Endothelial cell of umbilical vein (primary cell): ENCODE data around the gene ZNF138.

Experiments used
- EZH2 ChIP-seq: IDR thresholded peaks from 2 replicates; pipeline ENCODE4 v1.6.1; 2012; ENCODE audit warnings: borderline replicate concordance, low read depth, mild to moderate bottlenecking, moderate library complexity, low read length, inconsistent platforms; ENCODE audit not compliant: severe bottlenecking
- FOS ChIP-seq: IDR thresholded peaks from 2 replicates; pipeline ENCODE4 v1.6.1; 2011; ENCODE audit warnings: mild to moderate bottlenecking, low read length, moderate library complexity, borderline replicate concordance; ENCODE audit not compliant: insufficient read depth
- MAX ChIP-seq: IDR thresholded peaks from 2 replicates; pipeline ENCODE4 v1.6.1; 2011; ENCODE audit not compliant: insufficient read depth, insufficient read length
- POLR2A ChIP-seq: IDR thresholded peaks from 2 replicates; pipeline ENCODE4 v1.6.1; 2012; ENCODE audit warnings: low read depth, mild to moderate bottlenecking, control low read depth, low read length
- POLR2AphosphoS5 ChIP-seq: IDR thresholded peaks from 2 replicates; pipeline ENCODE4 v1.6.1; 2012; ENCODE audit warnings: low read depth, mild to moderate bottlenecking, control low read depth, low read length, moderate library complexity; ENCODE audit not compliant: insufficient read depth
- TF ChIP-seq, protein P1 (sequence below), 2 donors: IDR thresholded peaks; 1 replicate in 1 of 2; 2 replicates in 1 of 2; pipeline ENCODE4 v1.5.1; 2011; ENCODE audit warnings: low read length in 2 of 2, mild to moderate bottlenecking in 2 of 2, moderate library complexity in 2 of 2, control low read depth in 1 of 2, inconsistent platforms in 1 of 2, low read depth in 1 of 2; ENCODE audit not compliant: insufficient read depth in 1 of 2; ENCODE audit errors: extremely low read depth in 1 of 2

GRCh38 chr7:64869121-64869725 lies 75.0 kb downstream of the ZNF138 start:
- no peak for TF ChIP-seq MAX
- no peak for TF ChIP-seq EZH2
- TF ChIP-seq, protein P1, sequence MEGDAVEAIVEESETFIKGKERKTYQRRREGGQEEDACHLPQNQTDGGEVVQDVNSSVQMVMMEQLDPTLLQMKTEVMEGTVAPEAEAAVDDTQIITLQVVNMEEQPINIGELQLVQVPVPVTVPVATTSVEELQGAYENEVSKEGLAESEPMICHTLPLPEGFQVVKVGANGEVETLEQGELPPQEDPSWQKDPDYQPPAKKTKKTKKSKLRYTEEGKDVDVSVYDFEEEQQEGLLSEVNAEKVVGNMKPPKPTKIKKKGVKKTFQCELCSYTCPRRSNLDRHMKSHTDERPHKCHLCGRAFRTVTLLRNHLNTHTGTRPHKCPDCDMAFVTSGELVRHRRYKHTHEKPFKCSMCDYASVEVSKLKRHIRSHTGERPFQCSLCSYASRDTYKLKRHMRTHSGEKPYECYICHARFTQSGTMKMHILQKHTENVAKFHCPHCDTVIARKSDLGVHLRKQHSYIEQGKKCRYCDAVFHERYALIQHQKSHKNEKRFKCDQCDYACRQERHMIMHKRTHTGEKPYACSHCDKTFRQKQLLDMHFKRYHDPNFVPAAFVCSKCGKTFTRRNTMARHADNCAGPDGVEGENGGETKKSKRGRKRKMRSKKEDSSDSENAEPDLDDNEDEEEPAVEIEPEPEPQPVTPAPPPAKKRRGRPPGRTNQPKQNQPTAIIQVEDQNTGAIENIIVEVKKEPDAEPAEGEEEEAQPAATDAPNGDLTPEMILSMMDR (IDR thresholded peaks at IDR 0.05; ENCODE audit: extremely low read depth in 1 of 2, insufficient read depth in 1 of 2, low read depth in 1 of 2, low read length in 2 of 2), result no peak
- no peak for TF ChIP-seq POLR2AphosphoS5
- no peak for TF ChIP-seq POLR2A
- no peak for TF ChIP-seq FOS
